Activated CD8-positive, alpha-beta T cell treated with anti-CD3 and anti-CD28 coated beads, Interleukin-2, amount 10 ng/mL, durations not matched to agents 7 days and 5 days (primary cell): ENCODE measurements around the gene FHIT. TPM values are rescaled to one million over a fixed set of nuclear protein-coding genes. Genes with fewer than 3 reads are reported as not detected.
"Not testable (repeated sequence)": the region's sequence is repeated elsewhere in the genome, so short reads cannot be mapped to it uniquely, and the experiment has no call there.

Experiments
- ATAC-seq: fragments of 150-1000 bp; cut with Tn5 transposase; one replicate; pipeline ENCODE4 v1.10.0; 2021; ENCODE audit warnings: moderate library complexity
- CTCF ChIA-PET: fragments of 350-600 bp; sonication (Branson Sonifier 250); formaldehyde crosslinking; loops from one replicate; lab custom pipeline; 2021; ENCODE audit warnings: antibody characterized with exemption; lab: Charles Lee
- POLR2A ChIA-PET: fragments of 350-600 bp; sonication (Branson Sonifier 250); formaldehyde crosslinking; loops from one replicate; lab custom pipeline; 2021; ENCODE audit warnings: antibody characterized with exemption; lab: Charles Lee
- DNase-seq: peaks from one replicate; pipeline ENCODE4 v3.0.0-alpha.2; 2020
- H3K27ac Mint-ChIP-seq: one replicate; pipeline ENCODE4 v1.8.0; 2021; ENCODE audit warnings: mild to moderate bottlenecking, mixed read lengths
- H3K27me3 Mint-ChIP-seq: one replicate; pipeline ENCODE4 v1.8.0; 2021; ENCODE audit warnings: low read depth, mixed read lengths
- H3K36me3 Mint-ChIP-seq: one replicate; pipeline ENCODE4 v1.8.0; 2021; ENCODE audit warnings: low read depth, mixed read lengths
- H3K4me1 Mint-ChIP-seq: one replicate; pipeline ENCODE4 v1.8.0; 2021; ENCODE audit warnings: low read depth, mixed read lengths
- H3K4me3 Mint-ChIP-seq: one replicate; pipeline ENCODE4 v1.8.0; 2021; ENCODE audit warnings: mild to moderate bottlenecking, mixed read lengths
- H3K9me3 Mint-ChIP-seq: one replicate; pipeline ENCODE4 v1.8.0; 2022; ENCODE audit warnings: mixed read lengths; ENCODE audit not compliant: insufficient read depth
- total RNA-seq, 2 experiments: library from RNA; stranded (reverse); gene quantifications; one replicate each; pipeline ENCODE4 v1.2.3, GENCODE V29; 2021

Gene FHIT
- total RNA-seq, 2 experiments from 2014 or later = 4.8 TPM

GRCh38 chr3:61065451-61066011 lies 185.7 kb downstream of the FHIT start:
- H3K4me3 Mint-ChIP-seq = no peak overlapping the region
- CTCF ChIA-PET = no interaction called here
- H3K9me3 Mint-ChIP-seq = no peaks in the 10 kb centered on the region
- no peak overlapping the region for H3K27ac Mint-ChIP-seq
- no peaks in the 10 kb centered on the region for H3K27me3 Mint-ChIP-seq
- POLR2A ChIA-PET = no interaction called here
- no peak for DNase-seq
- no peak for ATAC-seq
- peaks cover 2% of the 10 kb centered on the region for H3K4me1 Mint-ChIP-seq
- no peaks in the 10 kb centered on the region for H3K36me3 Mint-ChIP-seq

- no peaks in the 10 kb centered on the region for H3K9me3 Mint-ChIP-seq
- no peaks in the 10 kb centered on the region for H3K27me3 Mint-ChIP-seq
- no peaks in the 10 kb centered on the region for H3K36me3 Mint-ChIP-seq
- POLR2A ChIA-PET = no interaction called here
- DNase-seq (no peak), ATAC-seq (no peak)
- CTCF ChIA-PET = interaction anchor here (1.0 kb wide), 1 partner anchor 12 kb away, joined by 3 read pairs; no protein-coding TSS in a partner anchor
- peaks cover 2% of the 10 kb centered on the region for H3K4me1 Mint-ChIP-seq
- H3K27ac Mint-ChIP-seq = no peak overlapping the region
- H3K4me3 Mint-ChIP-seq = no peak overlapping the region
Observed at GRCh38 chr3:61061092-61061723, 190.0 kb downstream of the FHIT start.

DNA sequence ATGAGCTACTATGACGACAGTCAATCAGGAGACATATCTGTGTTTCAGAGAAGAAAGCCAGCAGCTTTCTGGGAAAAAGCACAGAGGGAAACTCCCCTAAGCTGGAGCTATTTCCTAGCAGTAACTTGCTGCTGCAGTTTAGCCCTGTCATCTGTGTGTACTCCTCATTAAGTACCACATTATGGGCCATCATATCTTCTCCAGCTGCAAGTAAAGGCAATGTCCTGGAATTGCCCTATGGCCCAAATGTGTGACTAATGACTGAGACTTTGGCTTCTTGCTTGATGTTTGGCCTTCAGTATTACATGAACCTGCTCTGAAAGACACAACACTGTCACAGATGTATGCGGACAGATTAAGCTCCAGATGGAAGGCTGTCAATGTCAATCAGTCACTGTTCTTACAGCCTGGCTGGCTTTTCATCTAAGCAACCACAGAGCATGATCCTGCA lies 190.8 kb downstream of the FHIT start:
- no peak for DNase-seq
- H3K27ac Mint-ChIP-seq = no peak overlapping the region
- ChIA-PET POLR2A (no interaction called here), CTCF (interaction anchor here (0.6 to 1.0 kb wide), 2 partner anchors 13 to 93 kb away, joined by 3 read pairs; no protein-coding TSS in a partner anchor)
- peaks cover 2% of the 10 kb centered on the region for H3K4me1 Mint-ChIP-seq
- no peaks in the 10 kb centered on the region for H3K27me3 Mint-ChIP-seq
- H3K36me3 Mint-ChIP-seq = no peaks in the 10 kb centered on the region
- ATAC-seq = no peak
- no peak overlapping the region for H3K4me3 Mint-ChIP-seq
- no peaks in the 10 kb centered on the region for H3K9me3 Mint-ChIP-seq

- Mint-ChIP-seq H3K27me3 (no peaks in the 10 kb centered on the region), H3K27ac (no peak overlapping the region), H3K4me1 (peaks cover 2% of the 10 kb centered on the region), H3K36me3 (no peaks in the 10 kb centered on the region), H3K4me3 (no peak overlapping the region), H3K9me3 (no peaks in the 10 kb centered on the region)
- no peak for DNase-seq
- CTCF ChIA-PET = no interaction called here
- POLR2A ChIA-PET = no interaction called here
- ATAC-seq = no peak
Observed at GRCh38 chr3:61058836-61059235, 192.4 kb downstream of the FHIT start.

- Mint-ChIP-seq H3K4me3 (no peak overlapping the region), H3K4me1 (peaks cover 2% of the 10 kb centered on the region), H3K27ac (no peak overlapping the region), H3K27me3 (no peaks in the 10 kb centered on the region), H3K36me3 (no peaks in the 10 kb centered on the region), H3K9me3 (no peaks in the 10 kb centered on the region)
- ATAC-seq (no peak), DNase-seq (no peak)
- POLR2A ChIA-PET = no interaction called here
- CTCF ChIA-PET = no interaction called here
Observed at GRCh38 chr3:61057464-61057863, 193.8 kb downstream of the FHIT start.

DNA sequence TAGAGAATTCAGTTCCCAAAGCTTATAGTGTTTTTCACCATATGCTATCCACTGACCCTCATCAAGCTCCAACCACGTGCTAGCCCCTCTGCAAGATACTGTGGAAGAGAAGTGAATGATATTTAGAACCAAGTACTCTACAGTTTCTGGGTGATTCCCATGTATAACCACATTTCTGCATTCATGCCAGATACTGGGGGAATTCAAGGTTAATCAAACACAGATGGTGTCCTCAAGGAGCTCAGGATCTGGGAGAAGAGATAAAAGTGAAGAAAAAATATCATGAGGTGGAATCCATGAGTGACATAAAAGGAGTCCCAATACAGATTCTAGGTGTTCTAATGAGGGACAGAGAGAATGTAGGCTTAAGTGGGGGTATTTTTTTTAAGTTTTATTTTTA lies 195.8 kb downstream of the FHIT start:
- no peak for DNase-seq
- Mint-ChIP-seq H3K4me1 (no peaks in the 10 kb centered on the region), H3K36me3 (no peaks in the 10 kb centered on the region), H3K27ac (no peak overlapping the region), H3K4me3 (no peak overlapping the region), H3K9me3 (no peaks in the 10 kb centered on the region), H3K27me3 (no peaks in the 10 kb centered on the region)
- CTCF ChIA-PET = no interaction called here
- no peak for ATAC-seq
- POLR2A ChIA-PET = no interaction called here

DNA sequence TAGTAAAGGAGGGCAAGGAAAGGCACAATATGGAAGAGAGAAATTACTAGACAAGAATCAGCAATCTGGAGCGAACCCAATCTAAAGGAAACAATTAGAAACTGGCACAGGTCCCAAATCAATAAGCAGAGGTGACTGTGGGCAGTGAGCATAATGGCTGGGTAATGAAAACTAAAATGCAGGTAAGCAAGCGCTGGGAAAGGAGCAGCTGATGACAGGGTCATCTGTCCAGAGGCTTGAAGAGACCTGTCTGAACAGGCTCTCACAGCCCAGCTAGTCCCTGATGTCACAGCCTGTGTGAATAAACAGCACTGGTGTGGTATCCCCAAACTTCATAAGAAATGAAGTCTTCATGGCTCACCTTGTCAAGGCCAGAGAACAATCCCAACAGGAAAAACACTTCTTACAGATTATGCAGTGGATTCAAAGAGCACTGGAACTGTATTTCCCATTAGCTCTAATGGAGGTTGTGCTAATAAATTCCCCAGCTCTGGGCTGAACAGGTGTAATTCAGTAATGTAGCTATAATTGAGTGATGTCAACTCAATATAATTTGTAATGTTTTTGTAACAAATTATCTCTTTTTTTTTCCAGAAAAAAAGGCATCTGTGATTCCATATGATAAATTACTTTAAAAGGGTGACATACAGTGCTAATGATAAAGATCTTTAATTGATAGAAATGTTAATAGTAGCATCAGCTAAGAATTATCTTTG lies 197.3 kb downstream of the FHIT start:
- H3K27ac Mint-ChIP-seq = no peak overlapping the region
- no peak overlapping the region for H3K4me3 Mint-ChIP-seq
- ATAC-seq = no peak
- H3K36me3 Mint-ChIP-seq = no peaks in the 10 kb centered on the region
- CTCF ChIA-PET = no interaction called here
- DNase-seq = no peak
- no peaks in the 10 kb centered on the region for H3K4me1 Mint-ChIP-seq
- POLR2A ChIA-PET = interaction anchor here (0.6 to 0.7 kb wide), 2 partner anchors 123 to 683 kb away, joined by 3 read pairs; no protein-coding TSS in a partner anchor
- H3K9me3 Mint-ChIP-seq = no peaks in the 10 kb centered on the region
- H3K27me3 Mint-ChIP-seq = no peaks in the 10 kb centered on the region

DNA sequence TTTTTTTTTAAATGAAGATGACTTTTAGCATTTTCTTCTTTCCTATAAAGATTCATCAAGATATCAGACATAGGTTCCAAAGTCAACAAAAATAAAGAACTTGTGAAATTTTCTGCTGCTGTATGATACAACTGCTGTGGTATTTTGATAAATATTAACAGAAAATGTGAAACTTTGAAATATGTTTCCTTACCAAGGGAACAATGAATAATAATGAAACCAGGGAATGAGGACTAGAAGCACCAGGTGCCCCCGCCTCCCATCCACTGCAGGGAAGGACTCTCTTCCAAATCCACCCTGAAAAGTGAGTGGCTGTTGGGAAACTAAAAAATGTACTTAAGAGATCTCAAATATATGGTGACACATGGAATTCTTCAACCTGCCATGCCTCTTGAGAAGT lies 198.4 kb downstream of the FHIT start:
- POLR2A ChIA-PET = no interaction called here
- Mint-ChIP-seq H3K4me1 (no peaks in the 10 kb centered on the region), H3K27me3 (no peaks in the 10 kb centered on the region), H3K4me3 (no peak overlapping the region), H3K27ac (no peak overlapping the region), H3K36me3 (no peaks in the 10 kb centered on the region), H3K9me3 (no peaks in the 10 kb centered on the region)
- ATAC-seq (no peak), DNase-seq (no peak)
- CTCF ChIA-PET = no interaction called here

DNA sequence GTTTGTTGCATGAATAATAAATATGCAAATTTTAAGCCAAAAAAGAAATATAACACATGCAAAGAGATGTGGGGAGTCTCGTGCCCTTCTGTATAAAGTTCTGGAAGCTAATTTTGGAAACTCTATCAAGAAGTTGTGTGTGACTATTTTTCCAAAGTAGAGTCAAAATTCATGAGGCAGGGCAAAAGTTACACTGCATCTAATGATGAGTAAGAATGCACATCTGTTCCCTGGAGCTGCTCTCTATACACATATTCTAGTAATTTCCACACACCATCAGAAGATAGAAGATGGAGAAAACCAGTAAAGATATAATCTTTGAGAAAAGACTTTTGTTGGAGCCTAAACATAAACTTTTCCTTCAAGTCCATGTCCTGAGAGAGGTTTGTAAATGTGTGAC lies 199.6 kb downstream of the FHIT start:
- CTCF ChIA-PET = no interaction called here
- H3K27me3 Mint-ChIP-seq = no peaks in the 10 kb centered on the region
- H3K27ac Mint-ChIP-seq = no peak overlapping the region
- no peaks in the 10 kb centered on the region for H3K9me3 Mint-ChIP-seq
- H3K36me3 Mint-ChIP-seq = no peaks in the 10 kb centered on the region
- DNase-seq (no peak), ATAC-seq (no peak)
- POLR2A ChIA-PET = no interaction called here
- H3K4me3 Mint-ChIP-seq = no peak overlapping the region
- no peaks in the 10 kb centered on the region for H3K4me1 Mint-ChIP-seq

- POLR2A ChIA-PET, H3K27ac Mint-ChIP-seq, CTCF ChIA-PET, ATAC-seq, H3K9me3 Mint-ChIP-seq, H3K4me3 Mint-ChIP-seq, DNase-seq, H3K4me1 Mint-ChIP-seq, H3K27me3 Mint-ChIP-seq, H3K36me3 Mint-ChIP-seq: not testable (repeated sequence)
Observed at GRCh38 chr3:61045169-61045568, 206.1 kb downstream of the FHIT start.

DNA sequence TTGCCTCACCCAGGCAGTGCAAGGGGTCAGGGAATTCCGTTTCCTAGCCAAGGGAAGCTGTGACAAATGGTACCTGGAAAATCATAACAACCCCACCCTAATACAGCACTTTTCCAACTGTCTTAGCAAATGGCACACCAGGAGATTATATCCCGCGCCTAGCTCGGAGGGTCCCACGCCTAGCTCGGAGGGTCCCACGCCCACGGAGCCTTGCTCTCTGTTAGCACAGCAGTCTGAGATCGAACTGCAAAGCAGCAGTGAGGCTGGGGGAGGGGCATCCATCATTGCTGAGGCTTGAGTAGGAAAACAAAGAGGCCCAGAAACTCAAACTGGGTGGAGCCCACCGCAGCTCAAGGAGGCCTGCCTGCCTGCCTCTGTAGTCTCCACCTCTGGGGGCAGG lies 208.1 kb downstream of the FHIT start:
- Mint-ChIP-seq H3K9me3 (peaks cover 4% of the 10 kb centered on the region), H3K27ac (no peak overlapping the region), H3K4me3 (no peak overlapping the region), H3K36me3 (no peaks in the 10 kb centered on the region), H3K4me1 (no peaks in the 10 kb centered on the region), H3K27me3 (no peaks in the 10 kb centered on the region)
- no peak for ATAC-seq
- CTCF ChIA-PET = no interaction called here
- no peak for DNase-seq
- POLR2A ChIA-PET = no interaction called here

- no peaks in the 10 kb centered on the region for H3K4me1 Mint-ChIP-seq
- H3K27me3 Mint-ChIP-seq = no peaks in the 10 kb centered on the region
- no peak for ATAC-seq
- DNase-seq = no peak
- ChIA-PET POLR2A (no interaction called here), CTCF (no interaction called here)
- H3K4me3 Mint-ChIP-seq = no peak overlapping the region
- H3K27ac Mint-ChIP-seq = no peak overlapping the region
- peaks cover 4% of the 10 kb centered on the region for H3K9me3 Mint-ChIP-seq
- no peaks in the 10 kb centered on the region for H3K36me3 Mint-ChIP-seq
Observed at GRCh38 chr3:61040618-61041017, 210.6 kb downstream of the FHIT start.
